GM18508 (cell line): Measurements from ENCODE around the gene LRIG1.

Source experiments
- ATAC-seq: cut with Tn5 transposase; IDR thresholded peaks from one replicate; pipeline ENCODE4 v1.9.1; 2021; ENCODE audit warnings: moderate number of reproducible peaks; ENCODE audit not compliant: insufficient read depth, unreplicated experiment

The LRIG1 gene

DNA sequence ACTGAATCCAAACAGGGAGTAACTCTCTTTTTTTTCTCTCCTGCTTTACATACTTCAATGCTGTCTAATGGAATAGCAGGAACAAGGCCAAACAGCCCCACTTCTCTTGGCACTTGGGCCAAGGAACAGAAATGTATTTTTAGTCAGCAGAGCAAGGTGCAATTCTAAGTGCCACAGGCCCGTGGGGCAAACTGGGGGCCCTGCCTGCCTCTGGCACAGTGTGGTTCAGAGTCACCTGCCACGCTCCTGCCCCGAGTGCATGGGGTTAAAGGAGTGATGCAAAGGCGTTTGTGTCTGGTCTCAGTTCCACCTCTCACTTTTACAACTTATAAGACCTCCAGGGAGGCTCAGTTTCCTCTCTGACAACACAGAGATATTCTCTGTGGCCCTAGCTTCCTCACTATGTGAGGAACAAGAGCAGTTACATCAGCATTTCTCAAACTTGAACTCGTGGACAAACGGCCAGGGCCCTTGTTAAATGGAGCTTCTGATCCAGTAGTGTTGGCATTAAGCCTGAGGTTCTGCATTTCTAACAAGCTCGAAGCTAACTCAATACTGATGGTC, 51.3 kb downstream of the LRIG1 start:
- ATAC-seq: no peak

DNA sequence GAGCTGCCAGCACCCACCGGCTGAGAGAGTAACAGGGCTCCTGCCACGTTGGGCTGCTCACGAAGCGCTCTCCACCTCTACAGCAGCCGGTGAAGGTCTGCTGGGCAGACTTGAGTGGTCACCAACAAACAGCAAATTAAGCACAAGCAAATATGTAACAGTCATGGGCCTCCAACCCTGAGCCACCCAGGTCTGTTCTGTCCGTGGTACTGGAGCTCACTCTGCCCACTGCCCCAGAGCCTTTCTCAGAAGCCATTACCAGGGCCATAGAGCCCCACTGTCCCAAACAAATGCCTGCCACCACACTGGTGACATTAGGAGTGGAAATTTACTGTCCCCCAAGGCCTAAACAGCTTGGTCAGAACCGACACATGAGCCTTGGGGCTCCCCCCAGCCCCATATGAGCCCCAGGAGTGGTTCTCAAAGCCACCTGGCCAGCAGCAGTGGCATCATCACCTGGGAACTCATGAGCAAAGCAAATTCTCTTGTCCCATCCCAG, 56.6 kb downstream of the LRIG1 start:
- no peak for ATAC-seq

DNA sequence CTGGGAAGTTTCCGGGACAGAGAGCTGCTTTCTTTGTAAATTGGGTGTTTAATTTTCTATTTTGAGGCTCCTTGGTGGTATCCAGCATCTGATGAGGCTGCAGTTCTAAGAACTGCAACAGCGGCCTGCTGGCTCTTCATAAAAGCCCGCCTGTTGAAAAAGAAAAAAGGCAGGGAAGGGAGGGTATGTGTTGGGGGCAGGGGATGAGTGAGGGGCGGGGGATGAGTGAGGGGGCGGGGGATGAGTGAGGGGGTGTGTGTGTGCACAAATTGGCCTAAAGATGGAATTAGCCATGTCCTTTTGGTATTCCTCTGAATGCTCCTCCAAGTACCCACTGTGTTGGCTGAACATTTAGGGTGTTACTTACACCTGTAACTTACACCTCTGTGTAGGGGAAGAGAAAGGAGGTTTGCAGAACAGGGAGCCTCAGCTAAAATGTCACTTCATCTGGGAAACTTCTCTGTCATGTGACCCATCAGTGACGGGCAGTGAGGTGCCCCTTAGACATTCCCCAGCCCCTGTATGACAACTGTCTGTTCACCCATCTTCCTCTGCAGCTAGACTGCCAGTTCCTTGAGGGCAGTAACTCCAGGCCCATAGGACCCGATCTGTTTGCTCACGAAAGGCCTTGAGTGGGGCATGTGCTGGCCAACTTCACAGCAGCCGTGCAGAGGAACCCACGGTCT, 57.6 kb downstream of the LRIG1 start:
- ATAC-seq: no peak

DNA sequence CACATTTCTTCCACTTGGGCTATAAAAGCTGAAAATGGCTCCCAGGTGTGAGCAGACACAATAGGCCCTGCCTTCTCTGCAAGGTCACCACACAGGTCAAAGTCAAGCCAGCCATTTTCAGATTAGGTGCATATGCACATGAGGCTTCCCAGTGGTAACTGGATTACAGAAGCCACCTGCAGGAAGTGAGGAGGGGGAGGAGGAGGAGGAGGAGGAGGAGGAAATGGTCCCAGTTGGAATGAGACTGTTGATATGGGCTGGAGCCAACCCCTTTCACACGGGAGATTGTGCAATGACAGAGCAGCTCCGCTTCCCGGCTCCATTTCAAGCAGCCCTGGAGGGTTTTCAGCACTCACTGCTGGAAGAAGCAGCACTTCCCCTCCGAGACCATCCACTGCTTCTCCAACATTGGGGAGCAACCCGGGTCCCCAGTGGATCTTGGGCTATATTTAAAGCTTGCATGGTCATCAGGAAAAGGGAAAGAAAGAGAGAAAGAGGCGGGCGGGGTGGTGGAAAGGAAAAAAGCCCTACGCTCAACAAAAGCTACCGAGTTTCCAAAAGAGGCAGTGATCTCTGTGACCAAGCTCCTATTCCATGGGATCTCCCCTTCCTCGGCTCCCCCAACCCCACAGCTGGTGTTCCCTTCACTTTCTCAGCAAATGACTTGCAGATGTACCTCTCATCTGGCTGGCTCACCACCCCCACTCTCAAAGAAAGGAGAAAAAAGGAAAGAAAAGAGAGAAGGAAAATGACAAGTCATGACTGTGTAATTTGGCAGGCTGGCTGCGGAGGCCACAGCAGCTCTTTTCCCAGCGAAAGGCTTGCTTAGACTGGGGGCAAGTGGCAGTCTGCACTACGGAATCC, 58.3 kb downstream of the LRIG1 start:
- no peak for ATAC-seq

DNA sequence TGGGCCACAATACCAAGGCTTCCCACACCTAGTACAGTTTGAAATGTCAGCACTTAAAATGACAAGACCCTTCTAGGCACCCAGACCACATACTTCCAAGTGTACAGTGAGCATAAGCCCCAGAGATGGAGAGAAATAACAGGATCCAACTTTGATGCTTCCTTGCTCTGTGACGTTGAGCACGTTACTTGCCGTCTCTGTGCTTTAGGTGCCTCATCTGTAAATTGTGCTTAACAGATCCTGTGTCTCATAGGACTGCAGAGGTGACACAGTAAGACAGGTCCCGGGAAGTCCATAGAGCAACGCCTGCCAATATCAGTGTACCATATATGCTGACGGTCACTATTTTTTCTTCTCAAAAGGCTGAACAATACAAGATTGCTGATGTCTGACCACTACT, 59.1 kb downstream of the LRIG1 start:
- ATAC-seq: no peak

DNA sequence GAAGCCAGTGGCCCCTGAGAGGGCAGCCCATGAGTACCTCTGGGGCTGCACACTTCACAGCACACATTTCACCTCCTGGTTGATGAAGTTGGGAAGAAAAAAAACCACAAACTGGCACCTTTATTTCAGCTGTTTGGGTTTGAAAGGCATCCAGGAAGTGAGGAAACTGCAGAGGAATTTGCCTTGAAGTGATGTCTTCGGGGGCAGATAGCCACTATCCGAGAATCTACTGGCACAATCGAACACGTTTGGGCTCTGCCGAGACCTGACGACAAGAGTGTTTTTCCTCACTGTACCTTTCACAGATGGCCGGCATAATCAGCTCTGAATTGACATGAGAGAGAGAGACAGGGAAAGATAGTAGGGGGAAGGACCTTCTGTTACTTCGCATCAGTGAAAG, 59.7 kb downstream of the LRIG1 start:
- ATAC-seq: no peak

DNA sequence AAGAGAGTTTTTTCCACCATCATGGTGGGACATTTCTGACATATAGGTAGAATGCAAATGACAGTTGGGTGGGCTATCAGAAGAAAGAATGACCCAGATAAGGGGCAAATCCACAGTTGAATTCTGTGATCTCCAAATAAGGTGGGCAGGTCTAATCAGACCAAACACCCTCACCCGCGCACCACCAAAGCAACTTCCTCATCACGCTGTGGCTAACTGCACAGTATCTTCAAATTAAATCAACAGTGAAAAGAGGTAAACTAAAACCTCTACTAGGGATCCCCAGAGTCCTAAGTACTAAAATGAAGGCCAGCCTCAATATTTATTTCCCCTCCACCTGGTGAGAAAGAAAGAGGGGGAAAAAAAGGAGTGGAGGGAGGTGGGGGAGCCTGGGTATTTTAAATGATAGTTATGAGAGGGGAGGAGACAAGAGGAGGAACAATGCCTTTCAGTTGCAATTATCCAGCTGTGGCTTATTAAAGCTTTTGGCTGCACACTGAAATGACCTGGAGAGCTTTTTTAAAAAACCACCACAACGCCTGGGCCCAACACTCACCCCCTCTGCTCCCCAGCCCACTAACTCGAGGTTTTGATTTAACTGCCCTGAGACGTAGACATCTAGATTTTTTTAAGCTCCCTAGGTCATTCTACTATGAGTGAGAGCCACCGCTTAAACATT, 61.0 kb downstream of the LRIG1 start:
- no peak for ATAC-seq

DNA sequence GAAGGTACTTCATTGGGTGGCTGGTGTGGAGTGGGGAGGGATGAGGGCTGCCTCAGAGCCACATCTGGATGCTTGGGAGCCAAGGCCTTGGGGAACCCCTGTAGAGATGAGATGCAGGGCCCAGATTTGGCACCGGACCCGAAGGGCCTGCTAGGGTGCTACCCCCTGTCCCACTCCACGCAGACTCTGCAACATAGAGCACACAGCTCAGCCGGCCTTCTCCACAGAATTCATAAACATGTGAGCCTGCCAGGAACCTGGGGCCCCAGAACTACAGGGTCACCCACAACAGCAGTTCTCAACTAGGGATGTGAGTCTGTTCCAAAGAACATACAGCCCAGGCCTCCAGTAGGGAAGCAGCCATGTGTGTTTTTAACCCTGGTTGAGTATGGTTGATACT, 62.8 kb downstream of the LRIG1 start:
- no peak for ATAC-seq

DNA sequence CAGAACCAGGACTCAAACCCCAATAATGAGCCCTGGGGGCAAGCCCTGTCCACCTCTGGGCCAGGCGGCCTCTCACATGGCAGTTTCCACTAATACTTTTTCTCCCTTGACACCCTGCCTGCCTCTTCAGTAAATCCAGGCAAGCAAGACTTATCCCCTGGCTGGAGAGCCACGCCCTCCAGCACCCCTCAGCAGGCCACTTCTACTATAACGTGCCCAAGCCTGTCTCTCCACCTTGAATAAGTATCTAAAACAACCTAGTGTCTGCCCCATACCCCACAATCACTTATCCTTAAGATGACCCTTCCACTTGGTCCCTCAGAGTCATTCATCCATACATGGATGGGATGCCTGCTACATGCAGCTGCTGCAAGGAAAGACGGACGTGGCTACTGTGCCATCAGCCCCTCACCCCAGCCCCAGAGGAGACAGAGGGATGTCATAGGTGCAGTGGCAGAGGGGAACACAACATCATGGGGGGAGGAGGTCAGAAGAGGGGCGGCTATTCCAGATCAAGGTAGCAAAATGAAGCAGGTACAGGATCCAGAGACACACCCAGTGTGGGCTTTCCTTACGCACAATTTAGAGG, 63.4 kb downstream of the LRIG1 start:
- no peak for ATAC-seq

DNA sequence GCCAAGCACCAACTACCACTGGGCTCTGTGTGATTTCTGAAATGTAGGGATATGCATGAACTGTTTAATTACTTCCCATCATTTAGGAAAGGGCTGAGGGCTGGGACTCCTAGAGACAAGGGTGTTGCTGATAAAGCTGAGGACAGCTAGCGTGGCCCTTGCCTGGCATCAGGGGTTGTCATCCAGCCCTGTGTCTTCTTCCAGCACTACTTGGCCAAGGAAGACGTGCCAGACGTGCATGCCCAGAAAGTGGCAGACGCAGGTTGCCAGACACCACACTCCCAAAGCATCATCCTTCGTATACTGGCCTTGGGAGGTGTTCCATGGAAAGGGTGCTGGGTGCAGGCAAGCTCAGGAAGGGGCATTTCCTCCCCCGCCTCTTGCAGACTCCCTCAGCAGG, 64.8 kb downstream of the LRIG1 start:
- ATAC-seq: no peak

DNA sequence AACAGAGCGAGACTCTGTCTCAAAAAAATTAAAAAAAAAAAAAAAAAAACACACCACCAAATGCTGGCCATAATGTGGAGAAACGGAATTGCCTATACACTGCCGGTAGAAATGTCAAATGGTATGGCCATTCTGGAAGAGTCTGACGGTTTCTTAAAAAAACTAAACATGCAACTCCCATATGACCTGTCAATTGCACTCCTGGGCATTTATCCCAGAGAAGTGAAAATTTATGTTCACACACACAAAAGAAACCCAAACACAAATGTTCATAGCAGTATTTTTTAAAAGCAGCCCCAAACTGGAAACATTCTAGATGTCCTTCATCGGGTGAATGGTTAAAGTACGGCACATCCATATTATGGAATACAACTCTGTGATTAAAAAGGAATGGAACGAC, 66.1 kb downstream of the LRIG1 start:
- no peak for ATAC-seq

DNA sequence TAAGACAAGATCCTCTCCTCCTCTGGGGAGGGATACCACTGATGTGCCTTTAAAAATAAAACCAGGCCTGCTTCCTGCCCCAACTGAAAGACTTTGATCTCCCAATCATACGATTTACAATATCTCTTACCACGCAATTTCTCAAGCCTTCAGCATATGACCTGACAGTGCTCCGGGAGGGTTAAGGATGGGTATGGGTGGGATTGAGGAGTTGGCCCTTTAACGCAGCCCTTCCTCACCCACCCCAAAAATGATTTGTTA, 67.4 kb downstream of the LRIG1 start:
- no peak for ATAC-seq

DNA sequence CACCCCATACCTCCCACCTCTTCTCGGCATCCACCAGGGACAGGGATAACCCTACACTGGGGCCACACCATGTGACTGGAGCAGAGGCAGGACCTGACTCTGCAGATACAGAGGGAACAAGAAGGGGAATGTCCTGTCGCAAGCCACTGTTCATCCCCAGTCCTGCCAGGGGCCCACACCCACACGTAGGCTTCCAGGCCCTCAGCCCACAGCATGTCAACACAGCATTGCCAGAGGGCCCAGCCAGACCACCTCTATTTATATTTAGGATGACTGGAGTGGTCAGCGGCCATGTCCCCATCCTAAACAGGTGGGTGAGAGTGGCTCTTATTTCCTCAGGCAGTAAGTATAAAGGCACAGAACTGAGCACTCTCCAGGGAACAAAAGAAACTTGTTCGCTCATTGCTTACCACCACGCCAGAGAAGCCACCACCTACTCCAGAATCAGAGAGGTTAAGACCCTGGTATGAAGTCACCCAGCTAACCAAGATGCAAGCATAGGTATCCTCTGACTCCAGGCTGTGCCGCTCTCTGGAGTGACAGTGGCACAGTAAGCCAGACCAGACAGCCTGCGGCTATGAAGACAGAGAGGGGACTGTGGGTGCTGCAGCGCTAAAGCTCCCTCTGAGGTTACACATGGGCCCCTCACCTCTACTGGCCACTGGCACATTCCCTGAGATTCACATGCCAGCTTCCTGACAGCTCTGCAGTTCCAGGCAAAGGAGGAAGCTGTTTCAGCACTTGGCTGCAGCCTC, 67.9 kb downstream of the LRIG1 start:
- no peak for ATAC-seq

DNA sequence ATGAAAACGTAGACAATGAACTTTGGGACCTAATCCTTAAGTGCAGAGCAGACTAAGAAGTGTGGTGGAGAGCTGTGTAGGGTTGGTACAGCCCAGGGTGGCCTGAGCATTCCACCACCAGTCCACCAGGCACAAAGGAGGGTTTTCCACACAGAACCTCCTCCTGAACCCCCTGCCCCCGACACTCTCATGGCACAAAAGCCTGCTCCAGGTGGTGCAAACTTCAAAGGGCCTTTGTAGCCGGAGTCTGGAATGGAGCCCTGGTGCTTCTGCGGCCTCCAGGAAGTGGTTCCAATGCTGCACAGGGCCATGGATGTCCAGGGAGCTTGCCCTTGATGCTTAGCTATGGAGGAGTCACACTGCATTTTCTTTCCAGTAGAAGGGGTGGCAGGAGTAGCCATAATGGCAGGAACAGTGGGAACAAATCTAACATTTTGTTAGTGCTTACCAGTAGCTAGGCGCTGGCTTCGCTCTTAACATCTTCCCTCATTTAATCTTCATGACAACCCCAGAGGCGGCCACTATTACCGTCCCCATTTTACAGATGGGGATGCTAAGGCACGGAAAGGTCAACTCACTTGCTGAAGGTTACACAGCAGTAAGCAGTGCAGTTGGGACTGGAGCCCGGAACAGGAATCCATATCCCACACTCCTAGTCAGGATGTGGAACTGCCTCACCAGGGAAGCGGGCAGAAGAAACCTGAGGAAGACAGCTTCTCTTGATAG, 68.6 kb downstream of the LRIG1 start:
- ATAC-seq: no peak

DNA sequence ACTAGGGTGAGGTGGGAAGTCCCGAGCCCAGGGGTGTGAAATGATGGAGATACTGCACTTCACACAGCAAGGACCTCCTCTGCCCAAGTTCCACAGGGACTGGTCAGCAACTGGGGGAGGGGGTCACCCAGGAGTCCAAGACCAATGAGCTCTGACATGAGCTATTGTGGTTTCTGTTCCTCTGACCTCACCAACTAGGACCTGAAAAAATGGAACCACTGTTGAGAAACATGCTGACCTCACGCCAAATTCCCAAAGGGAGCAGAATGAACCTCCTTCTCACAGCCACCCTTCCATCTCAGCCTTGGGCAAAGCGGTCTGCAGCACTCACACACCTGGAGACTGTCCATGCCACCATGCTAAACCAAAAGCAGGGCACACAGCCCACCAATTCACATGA, 69.3 kb downstream of the LRIG1 start:
- no peak for ATAC-seq

DNA sequence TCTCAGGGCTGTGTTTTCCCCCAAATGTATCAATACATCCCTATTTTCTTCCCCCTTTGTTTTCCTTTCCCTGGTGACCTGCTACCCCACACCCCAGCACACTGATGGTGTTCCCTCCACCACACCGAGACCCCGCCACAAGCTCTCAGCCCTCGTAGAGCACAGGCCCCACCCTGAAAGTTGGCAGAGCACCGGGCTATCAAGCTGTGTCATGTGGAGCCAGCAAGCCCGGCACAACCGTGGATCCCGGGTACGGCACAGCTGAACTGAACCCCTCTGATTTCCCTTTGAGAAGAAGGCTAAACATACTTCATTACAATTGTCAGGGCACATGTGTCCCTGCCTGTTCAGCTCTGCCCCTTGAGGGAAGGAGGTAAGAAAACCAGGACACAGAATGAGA, 69.9 kb downstream of the LRIG1 start:
- ATAC-seq: no peak

DNA sequence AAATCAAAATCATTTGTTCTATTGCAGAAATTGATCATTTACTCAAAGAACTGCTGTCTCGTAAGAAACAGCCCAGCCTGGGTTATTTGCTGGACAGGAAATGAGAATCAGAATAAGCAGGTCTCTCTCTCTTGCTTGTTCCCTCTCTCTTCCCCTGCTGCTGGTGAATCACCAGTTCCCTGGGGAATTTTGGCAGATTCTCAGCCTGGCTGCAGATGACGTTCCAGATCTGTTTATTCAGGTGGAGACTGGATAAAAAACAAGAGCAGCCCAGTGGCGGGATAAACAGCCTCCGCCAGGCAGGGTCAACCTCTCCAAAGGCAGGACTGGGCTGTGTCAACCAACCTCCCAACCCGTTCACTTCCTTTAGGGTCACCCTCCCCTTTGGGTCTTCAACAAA, 72.1 kb downstream of the LRIG1 start:
- ATAC-seq: no peak

DNA sequence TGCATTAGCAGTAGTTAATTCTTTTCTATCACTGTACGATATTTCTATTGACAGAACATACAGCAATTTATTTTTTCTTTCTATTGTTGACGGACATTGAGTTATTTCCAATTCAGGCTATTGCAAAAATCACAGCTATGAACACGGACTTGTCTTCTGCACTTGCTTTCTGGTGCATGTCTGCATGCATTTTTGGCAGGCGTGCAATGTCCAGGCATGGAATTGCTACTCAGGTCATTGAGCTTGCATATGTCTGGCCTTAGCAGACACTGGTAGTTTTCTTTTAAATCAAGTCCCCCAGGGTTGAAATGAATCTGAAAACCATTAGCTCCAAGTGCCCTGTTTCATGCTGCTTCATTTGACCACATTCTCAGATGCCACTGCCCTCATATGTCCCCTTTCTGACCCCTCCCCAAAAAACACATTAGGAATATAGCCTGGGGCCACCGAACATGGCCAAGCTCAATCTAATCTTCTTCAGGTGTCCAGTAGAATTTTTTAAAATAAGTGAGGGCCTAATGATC, 72.8 kb downstream of the LRIG1 start:
- no peak for ATAC-seq

DNA sequence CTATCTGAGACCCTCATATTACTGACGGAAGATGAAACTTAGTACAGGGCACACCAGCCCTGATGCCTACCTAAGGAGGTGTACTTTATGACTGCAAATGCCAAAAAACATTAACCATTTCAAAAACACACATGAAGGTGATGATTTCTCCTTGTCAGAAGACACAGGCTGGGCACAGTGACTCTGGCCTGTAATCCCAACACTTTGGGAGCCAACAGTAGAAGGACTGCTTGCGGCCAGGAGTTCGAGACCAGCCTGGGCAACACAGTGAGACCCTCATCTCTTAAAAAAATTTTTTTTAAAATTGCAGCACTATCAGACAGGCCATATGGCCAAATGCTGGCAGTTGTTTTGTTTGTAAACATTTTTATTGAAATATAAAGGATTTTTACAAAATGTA, 73.5 kb downstream of the LRIG1 start:
- ATAC-seq: no peak
